Stimulated activated CD8-positive, alpha-beta memory T cell treated with anti-CD3 and anti-CD28 coated beads, Interleukin-4, amount 100 ng/mL, for 1 hour (primary cell): Measurements from ENCODE around the gene TUBG1.
"Not testable (repeated sequence)": the region's sequence is repeated elsewhere in the genome, so short reads cannot be mapped to it uniquely, and the experiment has no call there.

Experiments
- DNase-seq, 2 donors: peaks; one replicate each; pipeline ENCODE4 v3.0.0-alpha.2; 2020; ENCODE audit warnings: low read depth in 2 of 2, low spot score in 1 of 2

The TUBG1 gene

GRCh38 chr17:42623271-42623670 lies 13.8 kb downstream of the TUBG1 start:
- DNase-seq, result no peak

- no peak for DNase-seq
Observed at GRCh38 chr17:42623732-42624596, 14.5 kb downstream of the TUBG1 start.

- DNase-seq, result not testable (repeated sequence)
Observed at GRCh38 chr17:42627032-42627764, 17.7 kb downstream of the TUBG1 start.

GRCh38 chr17:42629411-42630009 lies 20.0 kb downstream of the TUBG1 start:
- no peak for DNase-seq

- no peak for DNase-seq
Observed at GRCh38 chr17:42632949-42633444, 23.5 kb downstream of the TUBG1 start.

- DNase-seq, result no peak
Observed at GRCh38 chr17:42639525-42640113, 30.1 kb downstream of the TUBG1 start.

GRCh38 chr17:42640121-42640520 lies 30.6 kb downstream of the TUBG1 start:
- DNase-seq, result no peak

- no peak for DNase-seq
Observed at GRCh38 chr17:42642336-42642735, 32.9 kb downstream of the TUBG1 start.

- DNase-seq, result no peak
Observed at GRCh38 chr17:42647778-42648177, 38.3 kb downstream of the TUBG1 start.

GRCh38 chr17:42651392-42651791 lies 41.9 kb downstream of the TUBG1 start:
- DNase-seq, result no peak

- DNase-seq, result no peak
Observed at GRCh38 chr17:42653179-42654124, 44.0 kb downstream of the TUBG1 start.

GRCh38 chr17:42655528-42655927 lies 46.0 kb downstream of the TUBG1 start:
- DNase-seq, result no peak

- no peak for DNase-seq
Observed at GRCh38 chr17:42657824-42658588, 48.5 kb downstream of the TUBG1 start.

GRCh38 chr17:42659079-42659931 lies 49.8 kb downstream of the TUBG1 start, which contains the start of gene TUBG2:
Gene TUBG2, plus strand, starts transcription at chr17:42659284. Its CDS starts 220 bp downstream, at chr17:42659504.
- peak in 1 of 2 donors; percentile 61 for DNase-seq

GRCh38 chr17:42659932-42660274 lies 50.4 kb downstream of the TUBG1 start:
- DNase-seq, result not testable (repeated sequence)

GRCh38 chr17:42660692-42661345 lies 51.3 kb downstream of the TUBG1 start:
- DNase-seq, result no peak
